GM12878 (cell line): ENCODE data around the gene GAB3. TPM values are rescaled to one million over a fixed set of nuclear protein-coding genes. Genes with fewer than 3 reads are reported as not detected.

Experiments
- ATAC-seq: fragments of 200-7000 bp; cut with Tn5 transposase; 3 replicates; pipeline ENCODE4 v1.9.1; 2020; ENCODE audit warnings: mild to moderate bottlenecking, moderate library complexity
- BruUV-seq: library from RNA; stranded (reverse); fragments of 400-500 nt; replicated peaks from 2 replicates; lab custom pipeline; 2021; lab: Mats Ljungman, UMichigan
- CTCF ChIA-PET: fragments of 300-600 bp; sonication (Branson Sonifier 250); formaldehyde crosslinking; extraction: SDS; loops from one replicate; lab custom pipeline; 2021; ENCODE audit warnings: inconsistent platforms; lab: Yijun Ruan, JAX
- POLR2A ChIA-PET: fragments of 350-600 bp; formaldehyde crosslinking; extraction: SDS; loops from one replicate; lab custom pipeline; 2021; ENCODE audit warnings: inconsistent platforms; lab: Charles Lee
- RAD21 ChIA-PET: fragments of 300-600 bp; sonication (Branson Sonifier 250); formaldehyde crosslinking; loops from one replicate; lab custom pipeline; 2023; ENCODE audit warnings: antibody characterized with exemption; ENCODE audit not compliant: unreplicated experiment; lab: Charles Lee
- SMC1A ChIA-PET: fragments of 300-600 bp; sonication (Branson Sonifier 250); formaldehyde crosslinking; loops from one replicate; lab custom pipeline; 2023; ENCODE audit not compliant: unreplicated experiment, uncharacterized antibody; lab: Charles Lee
- DNase-seq: peaks from one replicate; pipeline ENCODE4 v3.0.0-alpha.2; 2011; ENCODE audit warnings: low read depth, low spot score
- FAIRE-seq: peaks from 3 replicates; lab custom pipeline; 2011; peaks lifted over from hg19 to GRCh38; lab: Jason Lieb, UNC
- H2AFZ ChIP-seq: 2 replicates; pipeline ENCODE4 v1.6.0; 2011; ENCODE audit warnings: low read depth, low read length, control low read depth; ENCODE audit not compliant: control insufficient read depth
- H3K27ac ChIP-seq: 2 replicates; pipeline ENCODE4 v1.5.1; 2011; ENCODE audit warnings: control low read depth; ENCODE audit not compliant: control insufficient read depth, insufficient read depth
- H3K27me3 ChIP-seq, 2 experiments: replicated peaks in 1 of 2; 2 replicates each; pipeline versions ENCODE4 v1.6.0 to v1.6.1; 2011; ENCODE audit warnings: low read length in 1 of 2; ENCODE audit not compliant: control insufficient read depth in 2 of 2, insufficient read depth in 2 of 2
- H3K36me3 ChIP-seq, 2 experiments: 2 replicates each; pipeline ENCODE4 v1.5.1; 2011; ENCODE audit warnings: low read length in 1 of 2; ENCODE audit not compliant: control insufficient read depth in 2 of 2, insufficient read depth in 2 of 2
- H3K4me1 ChIP-seq: 2 replicates; pipeline ENCODE4 v1.6.1; 2011; ENCODE audit warnings: mild to moderate bottlenecking, low read length, moderate library complexity, mixed read lengths; ENCODE audit not compliant: control insufficient read depth, insufficient read depth
- H3K4me2 ChIP-seq: 2 replicates; pipeline ENCODE4 v1.6.0; 2011; ENCODE audit warnings: control low read depth; ENCODE audit not compliant: control insufficient read depth, insufficient read depth
- H3K4me3 ChIP-seq: fragments of 200-600 bp; sonication (generic); 2 replicates; pipeline ENCODE4 v1.5.1; 2016
- H3K79me2 ChIP-seq: 2 replicates; pipeline ENCODE4 v1.6.0; 2011; ENCODE audit warnings: low read length; ENCODE audit not compliant: control insufficient read depth, insufficient read depth
- H3K9ac ChIP-seq: 2 replicates; pipeline ENCODE4 v1.8.0; 2011; ENCODE audit warnings: low read length, control low read depth, mixed read lengths; ENCODE audit not compliant: control insufficient read depth, insufficient read depth
- H3K9me3 ChIP-seq: replicated peaks from 3 replicates; pipeline ENCODE4 v1.5.1; 2011; ENCODE audit warnings: mild to moderate bottlenecking, low read length; ENCODE audit not compliant: control insufficient read depth, insufficient read depth
- H4K20me1 ChIP-seq: 2 replicates; pipeline ENCODE4 v1.6.0; 2011; ENCODE audit not compliant: control insufficient read depth, insufficient read depth
- ESRRA ChIP-seq: IDR thresholded peaks from 2 replicates; pipeline ENCODE4 v1.6.1; 2012; ENCODE audit warnings: mild to moderate bottlenecking, low read length, improper control_type of control experiment
- NFYB ChIP-seq: IDR thresholded peaks from 2 replicates; pipeline ENCODE4 v1.6.1; 2011; ENCODE audit warnings: low read depth, mild to moderate bottlenecking, low read length, improper control_type of control experiment, moderate library complexity; ENCODE audit not compliant: insufficient read depth
- WGBS: methylation state at CpG from one replicate; pipeline ENCODE4 v1.1.6; 2016; ENCODE audit warnings: low lambda C conversion rate; ENCODE audit not compliant: insufficient replicate concordance, insufficient coverage; ENCODE audit errors: missing lambda C conversion rate; 5-methylcytosine and 5-hydroxymethylcytosine counted together
- in situ Hi-C: fragments of 300-500 bp; cut with MboI; formaldehyde crosslinking; loops from 9 replicates; pipeline ENCODE4 v1.14.3; 2018; ENCODE audit warnings: mixed read lengths
- intact Hi-C: fragments of 100-400 bp; cut with micrococcal nuclease; formaldehyde crosslinking; loops from one replicate; pipeline ENCODE4 v1.14.2; 2022; ENCODE audit not compliant: unreplicated experiment
- polyA plus RNA-seq, 11 experiments: library from polyadenylated mRNA; depleted of rRNA in 4 of 11; unstranded in 6 of 11; stranded (reverse) in 5 of 11; fragments of >200 nt; fragmentation: Nextera tagmentation in 4 of 11; fragmentation: Illumina TruSeq in 1 of 11; extraction: Ambion mirVana in 4 of 11; extraction: Trizol in 1 of 11; gene quantifications; 1 replicate in 1 of 11; 2 replicates in 10 of 11; pipeline versions ENCODE4 v1.2.1 to v1.2.3, GENCODE V29; 2011 to 2016; ENCODE audit warnings: inconsistent platforms in 2 of 11, missing spikeins in 2 of 11, low read depth in 1 of 11
- total RNA-seq, 4 experiments: library from RNA; depleted of rRNA in 3 of 4; stranded (reverse); fragments of >200 nt in 3 of 4; fragmentation: Illumina TruSeq in 1 of 4; extraction: Trizol in 1 of 4; gene quantifications; 2 replicates each; pipeline versions ENCODE4 v1.2.1 to v1.2.3, GENCODE V29; 2013 to 2021
- TF ChIP-seq, protein P1 (sequence below): fragments of 450-650 bp; IDR thresholded peaks from 2 replicates; pipeline ENCODE4 v1.6.1; 2017; ENCODE audit warnings: mild to moderate bottlenecking
- TF ChIP-seq, protein P2 (sequence below): fragments of 450-650 bp; formaldehyde crosslinking; IDR thresholded peaks from 2 replicates; pipeline ENCODE4 v1.5.0; 2022; ENCODE audit warnings: mild to moderate bottlenecking, missing genetic modification characterization

GAB3 gene
- total and polyA plus RNA-seq, 10 of the 15 experiments (the other 5 are each of a cell fraction or from before 2014, with no cell fraction given) = 0.10 to 2.0 (median 0.85) TPM

DNA sequence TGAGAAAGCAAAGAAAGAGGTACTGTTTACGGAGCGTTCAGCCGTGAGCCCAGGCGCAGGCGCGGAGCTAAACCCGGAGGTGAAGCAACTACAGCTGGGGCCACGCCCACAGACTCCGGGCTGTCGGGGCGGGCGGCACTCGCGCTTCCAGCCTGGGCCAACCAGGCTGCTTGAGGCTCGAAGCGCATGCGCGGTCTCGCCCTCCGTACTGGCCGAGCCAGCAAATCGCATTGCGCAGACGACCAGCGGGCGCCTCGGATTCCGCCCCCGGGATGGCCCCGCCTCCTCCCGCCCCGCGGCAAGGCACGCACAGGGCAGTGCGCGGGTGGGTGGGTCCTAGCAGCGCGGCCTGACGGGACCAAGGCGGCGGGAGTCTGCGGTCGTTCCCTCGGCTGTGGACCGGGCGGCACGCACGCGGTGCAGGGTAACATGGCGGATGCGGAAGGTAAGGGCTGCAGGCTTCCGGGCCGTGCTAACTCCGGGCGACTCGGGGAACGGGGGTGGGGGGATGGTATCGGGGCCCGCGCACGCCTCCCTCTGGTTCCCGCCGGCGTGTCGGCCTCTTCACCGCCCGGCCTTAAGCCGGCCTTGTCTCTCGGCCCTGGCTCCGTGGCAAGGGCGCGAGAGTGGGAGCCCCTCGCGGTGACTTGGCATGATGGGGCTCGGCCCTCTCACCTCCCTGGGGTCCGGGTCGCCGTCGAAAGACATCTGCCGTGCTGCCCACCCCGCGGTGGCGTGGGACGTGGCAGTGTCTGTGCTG, 11.8 kb upstream of the GAB3 start, which contains the start of gene DKC1 (continued):
- TF ChIP-seq, protein P1, sequence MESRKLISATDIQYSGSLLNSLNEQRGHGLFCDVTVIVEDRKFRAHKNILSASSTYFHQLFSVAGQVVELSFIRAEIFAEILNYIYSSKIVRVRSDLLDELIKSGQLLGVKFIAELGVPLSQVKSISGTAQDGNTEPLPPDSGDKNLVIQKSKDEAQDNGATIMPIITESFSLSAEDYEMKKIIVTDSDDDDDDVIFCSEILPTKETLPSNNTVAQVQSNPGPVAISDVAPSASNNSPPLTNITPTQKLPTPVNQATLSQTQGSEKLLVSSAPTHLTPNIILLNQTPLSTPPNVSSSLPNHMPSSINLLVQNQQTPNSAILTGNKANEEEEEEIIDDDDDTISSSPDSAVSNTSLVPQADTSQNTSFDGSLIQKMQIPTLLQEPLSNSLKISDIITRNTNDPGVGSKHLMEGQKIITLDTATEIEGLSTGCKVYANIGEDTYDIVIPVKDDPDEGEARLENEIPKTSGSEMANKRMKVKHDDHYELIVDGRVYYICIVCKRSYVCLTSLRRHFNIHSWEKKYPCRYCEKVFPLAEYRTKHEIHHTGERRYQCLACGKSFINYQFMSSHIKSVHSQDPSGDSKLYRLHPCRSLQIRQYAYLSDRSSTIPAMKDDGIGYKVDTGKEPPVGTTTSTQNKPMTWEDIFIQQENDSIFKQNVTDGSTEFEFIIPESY = no peak
- TF ChIP-seq ESRRA = no peak

DNA sequence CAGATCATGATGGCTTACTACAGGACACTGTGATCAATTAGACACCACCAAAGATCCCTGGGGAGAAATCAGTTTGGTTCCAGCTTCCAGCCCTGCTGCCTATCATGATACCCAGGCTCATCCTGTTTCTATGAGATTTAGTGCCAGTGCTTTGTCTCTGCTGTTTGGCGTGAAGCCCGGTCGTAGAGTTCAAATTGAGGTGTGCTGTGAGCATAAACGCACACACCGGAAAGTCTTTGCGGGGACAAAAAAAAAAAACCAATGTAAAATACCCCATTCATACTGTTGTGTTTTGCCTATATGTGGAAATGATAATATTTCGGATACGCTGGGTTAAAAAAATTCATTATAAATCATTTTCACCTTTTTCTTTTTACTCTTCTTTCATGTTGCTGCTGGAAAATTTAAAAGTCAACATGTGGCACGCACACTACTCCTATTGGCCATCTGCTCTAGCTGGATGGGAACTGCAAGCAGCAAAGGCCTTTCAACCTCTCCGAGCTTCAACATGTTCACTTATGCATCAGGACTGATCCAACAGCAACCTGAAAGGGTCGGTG, 11.2 kb upstream of the GAB3 start:
- ChIA-PET POLR2A (interaction anchor here (0.7 to 1.0 kb wide), 2 partner anchors 42 to 45 kb away, joined by 3 read pairs; no protein-coding TSS in a partner anchor), SMC1A (interaction anchor here (1.1 to 2.1 kb wide), 3 partner anchors 12 to 67 kb away, joined by 3 to 6 read pairs (median 4); no protein-coding TSS in a partner anchor), RAD21 (interaction anchor here (1.0 to 3.5 kb wide), 6 partner anchors 13 to 391 kb away, joined by 3 to 16 read pairs (median 4); partner anchors contain the start of gene SMIM9), CTCF (interaction anchor here (1.0 to 3.3 kb wide), 2 partner anchors 10 to 13 kb away, joined by 3 to 24 read pairs; partner anchors contain the start of gene GAB3)
- Histone ChIP-seq H3K36me3 (peaks cover 2 to 8% of the 10 kb centered on the region in 2 experiments; a peak in 2 of 4 replicates), H3K9ac (peak overlapping the region; percentile 64), H3K4me1 (no peaks in the 10 kb centered on the region), H3K27ac (peak overlapping the region; percentile 74), H3K27me3 (no peaks in the 10 kb centered on the region), H2AFZ (peak overlapping the region; percentile 76), H3K79me2 (peaks cover 31% of the 10 kb centered on the region), H3K9me3 (no peaks in the 10 kb centered on the region), H4K20me1 (no peaks in the 10 kb centered on the region), H3K4me3 (peak overlapping the region; percentile 18; the same call in 1 of the 2 replicates), H3K4me2 (peak overlapping the region; percentile 72)
- BruUV-seq = TSS peak; percentile 98
- ATAC-seq (no peak), DNase-seq (no peak), FAIRE-seq (peak; percentile 78)
- WGBS = 34% methylated on average over 11 of the region's 11 CpGs
- in situ Hi-C loops = no loop called here
- intact Hi-C loops = loop anchor here (2.0 kb wide), 1 partner anchor 43 kb away; the partner anchor contains the start of gene MPP1
- TF ChIP-seq, protein P2, sequence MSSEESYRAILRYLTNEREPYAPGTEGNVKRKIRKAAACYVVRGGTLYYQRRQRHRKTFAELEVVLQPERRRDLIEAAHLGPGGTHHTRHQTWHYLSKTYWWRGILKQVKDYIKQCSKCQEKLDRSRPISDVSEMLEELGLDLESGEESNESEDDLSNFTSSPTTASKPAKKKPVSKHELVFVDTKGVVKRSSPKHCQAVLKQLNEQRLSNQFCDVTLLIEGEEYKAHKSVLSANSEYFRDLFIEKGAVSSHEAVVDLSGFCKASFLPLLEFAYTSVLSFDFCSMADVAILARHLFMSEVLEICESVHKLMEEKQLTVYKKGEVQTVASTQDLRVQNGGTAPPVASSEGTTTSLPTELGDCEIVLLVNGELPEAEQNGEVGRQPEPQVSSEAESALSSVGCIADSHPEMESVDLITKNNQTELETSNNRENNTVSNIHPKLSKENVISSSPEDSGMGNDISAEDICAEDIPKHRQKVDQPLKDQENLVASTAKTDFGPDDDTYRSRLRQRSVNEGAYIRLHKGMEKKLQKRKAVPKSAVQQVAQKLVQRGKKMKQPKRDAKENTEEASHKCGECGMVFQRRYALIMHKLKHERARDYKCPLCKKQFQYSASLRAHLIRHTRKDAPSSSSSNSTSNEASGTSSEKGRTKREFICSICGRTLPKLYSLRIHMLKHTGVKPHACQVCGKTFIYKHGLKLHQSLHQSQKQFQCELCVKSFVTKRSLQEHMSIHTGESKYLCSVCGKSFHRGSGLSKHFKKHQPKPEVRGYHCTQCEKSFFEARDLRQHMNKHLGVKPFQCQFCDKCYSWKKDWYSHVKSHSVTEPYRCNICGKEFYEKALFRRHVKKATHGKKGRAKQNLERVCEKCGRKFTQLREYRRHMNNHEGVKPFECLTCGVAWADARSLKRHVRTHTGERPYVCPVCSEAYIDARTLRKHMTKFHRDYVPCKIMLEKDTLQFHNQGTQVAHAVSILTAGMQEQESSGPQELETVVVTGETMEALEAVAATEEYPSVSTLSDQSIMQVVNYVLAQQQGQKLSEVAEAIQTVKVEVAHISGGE (CRISPR knock-in tag) = no peak
- peak; percentile 86 for TF ChIP-seq NFYB
